Progenitor cell of endocrine pancreas (in vitro differentiated cells): ENCODE results near the gene SLC12A9. TPM values are rescaled to one million over a fixed set of nuclear protein-coding genes. Genes with fewer than 3 reads are reported as not detected.

Experiments used
- DNase-seq: peaks from one replicate; pipeline ENCODE4 v3.0.0; 2021; ENCODE audit warnings: low spot score; ENCODE audit not compliant: unreplicated experiment
- H3K27ac Mint-ChIP-seq: 2 replicates; pipeline ENCODE4 v1.8.0; 2021; ENCODE audit warnings: mild to moderate bottlenecking, moderate library complexity, mixed read lengths
- H3K27me3 Mint-ChIP-seq: 2 replicates; pipeline ENCODE4 v1.8.0; 2021; ENCODE audit warnings: mixed read lengths
- H3K36me3 Mint-ChIP-seq: 2 replicates; pipeline ENCODE4 v1.8.0; 2022; ENCODE audit warnings: mixed read lengths; ENCODE audit not compliant: insufficient read depth
- H3K4me1 Mint-ChIP-seq: 2 replicates; pipeline ENCODE4 v1.8.0; 2021; ENCODE audit warnings: low read depth, mixed read lengths
- H3K4me3 Mint-ChIP-seq: 2 replicates; pipeline ENCODE4 v1.8.0; 2021; ENCODE audit warnings: low read depth, mild to moderate bottlenecking, moderate library complexity, mixed read lengths
- H3K9me3 Mint-ChIP-seq: 2 replicates; pipeline ENCODE4 v1.8.0; 2021; ENCODE audit warnings: low read depth, mixed read lengths
- CTCF ChIP-seq: fragments of 200-600 bp; sonication (generic); IDR thresholded peaks from one replicate; pipeline ENCODE4 v1.5.0; 2021; ENCODE audit warnings: antibody characterized with exemption, mild to moderate bottlenecking; ENCODE audit not compliant: unreplicated experiment
- total RNA-seq: library from RNA; stranded (reverse); gene quantifications from 2 replicates; pipeline ENCODE4 v1.2.1, GENCODE V29; 2021

SLC12A9 gene
- total RNA-seq, 1 donor from 2014 or later: 62.6 TPM

GRCh38 chr7:100836812-100837098 is 15.8 kb upstream of the SLC12A9 start:
- DNase-seq: no peak
- TF ChIP-seq CTCF: no peak
- Mint-ChIP-seq H3K4me3 (peak overlapping the region; percentile 68), H3K9me3 (no peaks in the 10 kb centered on the region), H3K27ac (peak overlapping the region; percentile 95), H3K36me3 (no peaks in the 10 kb centered on the region), H3K27me3 (no peaks in the 10 kb centered on the region), H3K4me1 (peaks cover 36% of the 10 kb centered on the region)

GRCh38 chr7:100837099-100837836 is 15.2 kb upstream of the SLC12A9 start:
- Mint-ChIP-seq H3K27ac (peak overlapping the region; percentile 92), H3K27me3 (no peaks in the 10 kb centered on the region), H3K4me1 (peaks cover 35% of the 10 kb centered on the region), H3K36me3 (no peaks in the 10 kb centered on the region), H3K4me3 (peak overlapping the region; percentile 68), H3K9me3 (no peaks in the 10 kb centered on the region)
- DNase-seq: peak; percentile 64
- TF ChIP-seq CTCF: no peak

- DNase-seq: no peak
- no peak overlapping the region for H3K27ac Mint-ChIP-seq
- H3K27me3 Mint-ChIP-seq: no peaks in the 10 kb centered on the region
- TF ChIP-seq CTCF: no peak
- no peak overlapping the region for H3K4me3 Mint-ChIP-seq
- no peaks in the 10 kb centered on the region for H3K36me3 Mint-ChIP-seq
- H3K4me1 Mint-ChIP-seq: peaks cover 31% of the 10 kb centered on the region
- no peaks in the 10 kb centered on the region for H3K9me3 Mint-ChIP-seq
Observed at GRCh38 chr7:100839361-100839760, 13.2 kb upstream of the SLC12A9 start.

- Mint-ChIP-seq H3K36me3 (no peaks in the 10 kb centered on the region), H3K4me3 (peak overlapping the region; percentile 14), H3K27me3 (no peaks in the 10 kb centered on the region), H3K9me3 (no peaks in the 10 kb centered on the region), H3K4me1 (peaks cover 30% of the 10 kb centered on the region), H3K27ac (peak overlapping the region; percentile 73)
- TF ChIP-seq CTCF: no peak
- no peak for DNase-seq
Observed at GRCh38 chr7:100840470-100841100, 11.9 kb upstream of the SLC12A9 start.

- no peaks in the 10 kb centered on the region for H3K27me3 Mint-ChIP-seq
- no peak overlapping the region for H3K4me3 Mint-ChIP-seq
- H3K36me3 Mint-ChIP-seq: no peaks in the 10 kb centered on the region
- DNase-seq: no peak
- H3K27ac Mint-ChIP-seq: no peak overlapping the region
- peaks cover 3% of the 10 kb centered on the region for H3K4me1 Mint-ChIP-seq
- no peaks in the 10 kb centered on the region for H3K9me3 Mint-ChIP-seq
- TF ChIP-seq CTCF: no peak
Observed at GRCh38 chr7:100847360-100847759, 5.2 kb upstream of the SLC12A9 start.
